CD4-positive, alpha-beta T cell (primary cell): ENCODE data around the gene GDF9. TPM values are rescaled to one million over a fixed set of nuclear protein-coding genes. Genes with fewer than 3 reads are reported as not detected.
A peak's percentile ranks its signal among the peaks of the same experiment; 100 is the strongest.

ENCODE experiments used
- ATAC-seq: fragments of 200-7000 bp; cut with Tn5 transposase; one replicate; pipeline ENCODE4 v1.10.0; 2022; ENCODE audit warnings: mild to moderate bottlenecking; ENCODE audit not compliant: poor library complexity
- CTCF ChIA-PET: fragments of 350-600 bp; sonication (Branson Sonifier 250); formaldehyde crosslinking; loops from one replicate; lab custom pipeline; 2021; ENCODE audit warnings: antibody characterized with exemption, inconsistent platforms; lab: Charles Lee
- POLR2A ChIA-PET: fragments of 350-600 bp; sonication (Branson Sonifier 250); formaldehyde crosslinking; loops from one replicate; lab custom pipeline; 2021; ENCODE audit warnings: antibody characterized with exemption, inconsistent platforms; lab: Charles Lee
- DNase-seq, 14 experiments: peaks; one replicate each; pipeline ENCODE4 v3.0.0-alpha.2; 2013 to 2020; ENCODE audit warnings: mixed read lengths in 2 of 14
- H3K27ac ChIP-seq, 2 donors: one replicate each; pipeline versions ENCODE4 v1.5.1 to v1.7.0; 2013; ENCODE audit warnings: low read length in 2 of 2, low read depth in 1 of 2, mild to moderate bottlenecking in 1 of 2
- H3K27me3 ChIP-seq, 2 experiments: 1 replicate in 1 of 2; 2 replicates in 1 of 2; pipeline versions ENCODE4 v1.6.1 to v1.7.0; 2013; ENCODE audit warnings: low read length in 2 of 2, control low read depth in 1 of 2, mild to moderate bottlenecking in 1 of 2, moderate library complexity in 1 of 2; ENCODE audit not compliant: insufficient read depth in 2 of 2, control insufficient read depth in 1 of 2
- H3K36me3 ChIP-seq: one replicate; pipeline ENCODE4 v1.6.1; 2013; ENCODE audit warnings: low read length, control low read depth; ENCODE audit not compliant: insufficient read depth
- H3K4me1 ChIP-seq: one replicate; pipeline ENCODE4 v1.6.1; 2013; ENCODE audit warnings: low read length, control low read depth; ENCODE audit not compliant: insufficient read depth
- H3K4me3 ChIP-seq: one replicate; pipeline ENCODE4 v1.5.1; 2013; ENCODE audit warnings: mild to moderate bottlenecking, low read length, moderate library complexity
- H3K9me3 ChIP-seq, 2 experiments: 1 replicate in 1 of 2; 2 replicates in 1 of 2; pipeline versions ENCODE4 v1.6.1 to v1.7.0; 2013; ENCODE audit warnings: low read length in 2 of 2, mild to moderate bottlenecking in 2 of 2, control low read depth in 1 of 2, moderate library complexity in 1 of 2; ENCODE audit not compliant: control insufficient read depth in 1 of 2, insufficient read depth in 1 of 2
- H3K27ac Mint-ChIP-seq: one replicate; pipeline ENCODE4 v1.8.0; 2020; ENCODE audit warnings: mixed read lengths
- H3K27me3 Mint-ChIP-seq: one replicate; pipeline ENCODE4 v1.8.0; 2021; ENCODE audit warnings: mixed read lengths
- H3K36me3 Mint-ChIP-seq: one replicate; pipeline ENCODE4 v1.8.0; 2021; ENCODE audit warnings: low read depth, mixed read lengths
- H3K4me1 Mint-ChIP-seq: one replicate; pipeline ENCODE4 v1.8.0; 2021; ENCODE audit warnings: low read depth, mixed read lengths
- H3K4me3 Mint-ChIP-seq: one replicate; pipeline ENCODE4 v1.8.0; 2020; ENCODE audit warnings: mild to moderate bottlenecking, mixed read lengths
- H3K9me3 Mint-ChIP-seq: one replicate; pipeline ENCODE4 v1.8.0; 2020; ENCODE audit warnings: mixed read lengths
- CTCF ChIP-seq: fragments of 200-600 bp; IDR thresholded peaks from one replicate; pipeline ENCODE4 v1.8.0; 2022; ENCODE audit warnings: antibody characterized with exemption, mild to moderate bottlenecking
- intact Hi-C, 2 experiments: fragments of 100-400 bp; cut with DNase I in 1 of 2; cut with micrococcal nuclease in 1 of 2; formaldehyde crosslinking; loops; one replicate each; pipeline versions ENCODE4 v1.15.1 to v1.9.0; 2023 to 2025; cut with DNase I, micrococcal nuclease
- total RNA-seq, 174 experiments: library from RNA in 2 of 174; stranded (reverse) in 2 of 174; gene quantifications; one replicate each; pipeline ENCODE4 v1.2.3 and lab custom pipeline; 2021 to 2026

GDF9 gene
- total RNA-seq, 2 experiments from 2014 or later = 0.91 to 1.6 TPM

GRCh38 chr5:132826424-132827082, 39.7 kb downstream of the GDF9 start:
- Histone ChIP-seq H3K4me1 (peaks cover 28% of the 10 kb centered on the region), H3K9me3 (peaks cover 0 to 14% of the 10 kb centered on the region in 2 experiments), H3K36me3 (no peaks in the 10 kb centered on the region), H3K27ac (no peak overlapping the region), H3K4me3 (no peak overlapping the region), H3K27me3 (peaks cover 52 to 72% of the 10 kb centered on the region in 2 experiments)
- ATAC-seq (no peak), DNase-seq (no peak)
- no peak overlapping the region for H3K27ac Mint-ChIP-seq
- peaks cover 17% of the 10 kb centered on the region for H3K4me1 Mint-ChIP-seq
- POLR2A ChIA-PET = no interaction called here
- H3K27me3 Mint-ChIP-seq = peaks cover 77% of the 10 kb centered on the region
- H3K9me3 Mint-ChIP-seq = no peaks in the 10 kb centered on the region
- CTCF ChIA-PET = interaction anchor here (1.5 kb wide), 1 partner anchor 11 kb away, joined by 4 read pairs; no protein-coding TSS in a partner anchor
- no peak for TF ChIP-seq CTCF
- peak overlapping the region; percentile 34 for H3K4me3 Mint-ChIP-seq
- intact Hi-C loops = no loop called here
- no peaks in the 10 kb centered on the region for H3K36me3 Mint-ChIP-seq

GRCh38 chr5:132825834-132826391, 40.4 kb downstream of the GDF9 start:
- intact Hi-C loops = no loop called here
- no peak overlapping the region for H3K27ac ChIP-seq
- H3K4me1 ChIP-seq = peaks cover 26% of the 10 kb centered on the region
- no peak for TF ChIP-seq CTCF
- CTCF ChIA-PET = interaction anchor here (1.5 kb wide), 1 partner anchor 10 kb away, joined by 4 read pairs; no protein-coding TSS in a partner anchor
- Mint-ChIP-seq H3K27ac (no peak overlapping the region), H3K27me3 (peaks cover 74% of the 10 kb centered on the region), H3K36me3 (no peaks in the 10 kb centered on the region), H3K9me3 (no peaks in the 10 kb centered on the region), H3K4me1 (peaks cover 11% of the 10 kb centered on the region), H3K4me3 (peak overlapping the region; percentile 34)
- no peaks in the 10 kb centered on the region for H3K36me3 ChIP-seq
- peaks cover 48 to 66% of the 10 kb centered on the region in 2 experiments for H3K27me3 ChIP-seq
- H3K9me3 ChIP-seq = peaks cover 0 to 14% of the 10 kb centered on the region in 2 experiments
- ATAC-seq = no peak
- POLR2A ChIA-PET = no interaction called here
- H3K4me3 ChIP-seq = no peak overlapping the region
- peak in 2 of 14 experiments; percentile 42 to 55 for DNase-seq

GRCh38 chr5:132825033-132825833, 41.0 kb downstream of the GDF9 start:
- CTCF ChIA-PET = interaction anchor here (1.5 kb wide), 1 partner anchor 10 kb away, joined by 4 read pairs; no protein-coding TSS in a partner anchor

More at GRCh38 chr5:132825033-132825833, 41.0 kb downstream of the GDF9 start:
- Mint-ChIP-seq H3K27ac (no peak overlapping the region), H3K27me3 (peaks cover 75% of the 10 kb centered on the region), H3K9me3 (no peaks in the 10 kb centered on the region), H3K4me1 (peaks cover 13% of the 10 kb centered on the region), H3K36me3 (no peaks in the 10 kb centered on the region), H3K4me3 (no peak overlapping the region)
- Histone ChIP-seq H3K27ac (no peak overlapping the region), H3K27me3 (peaks cover 46 to 62% of the 10 kb centered on the region in 2 experiments), H3K4me1 (peaks cover 24% of the 10 kb centered on the region), H3K4me3 (no peak overlapping the region), H3K9me3 (peaks cover 0 to 14% of the 10 kb centered on the region in 2 experiments), H3K36me3 (no peaks in the 10 kb centered on the region)
- TF ChIP-seq CTCF = no peak
- POLR2A ChIA-PET = no interaction called here
- intact Hi-C loops = no loop called here
- no peak for ATAC-seq
- DNase-seq = no peak
